Brain microvascular endothelial cell (primary cell): ENCODE results near the gene IFI16.
A peak's percentile ranks its signal among the peaks of the same experiment; 100 is the strongest.
"Not testable (repeated sequence)": the region's sequence is repeated elsewhere in the genome, so short reads cannot be mapped to it uniquely, and the experiment has no call there.

Source experiments
- DNase-seq: peaks from one replicate; pipeline ENCODE4 v3.0.0-alpha.2; 2020
- H3K27ac ChIP-seq: fragments of 250-450 bp; sonication (Bioruptor Pico); 2 replicates; pipeline ENCODE4 v1.5.1; 2020; ENCODE audit warnings: mild to moderate bottlenecking, moderate library complexity
- H3K27me3 ChIP-seq: fragments of 250-450 bp; sonication (Bioruptor Pico); replicated peaks from 2 replicates; pipeline ENCODE4 v1.5.1; 2020; ENCODE audit warnings: mild to moderate bottlenecking
- H3K36me3 ChIP-seq: fragments of 250-450 bp; sonication (Bioruptor Pico); replicated peaks from 2 replicates; pipeline ENCODE4 v1.5.1; 2020; ENCODE audit warnings: mild to moderate bottlenecking
- H3K4me3 ChIP-seq: 2 replicates; pipeline ENCODE4 v1.5.1; 2011; ENCODE audit warnings: low read depth, mild to moderate bottlenecking, control low read depth, low read length, moderate library complexity
- CTCF ChIP-seq: IDR thresholded peaks from 2 replicates; pipeline ENCODE4 v1.5.1; 2011; ENCODE audit warnings: low read depth, mild to moderate bottlenecking, moderate library complexity, low read length, control low read depth, inconsistent platforms; ENCODE audit errors: missing control alignments
- in situ Hi-C: cut with HindIII; loops from 2 replicates; pipeline ENCODE4 v1.10.0; 2017; ENCODE audit warnings: low sequenced_read_pairs, low pct_ligation_motif_present

Gene IFI16

DNA sequence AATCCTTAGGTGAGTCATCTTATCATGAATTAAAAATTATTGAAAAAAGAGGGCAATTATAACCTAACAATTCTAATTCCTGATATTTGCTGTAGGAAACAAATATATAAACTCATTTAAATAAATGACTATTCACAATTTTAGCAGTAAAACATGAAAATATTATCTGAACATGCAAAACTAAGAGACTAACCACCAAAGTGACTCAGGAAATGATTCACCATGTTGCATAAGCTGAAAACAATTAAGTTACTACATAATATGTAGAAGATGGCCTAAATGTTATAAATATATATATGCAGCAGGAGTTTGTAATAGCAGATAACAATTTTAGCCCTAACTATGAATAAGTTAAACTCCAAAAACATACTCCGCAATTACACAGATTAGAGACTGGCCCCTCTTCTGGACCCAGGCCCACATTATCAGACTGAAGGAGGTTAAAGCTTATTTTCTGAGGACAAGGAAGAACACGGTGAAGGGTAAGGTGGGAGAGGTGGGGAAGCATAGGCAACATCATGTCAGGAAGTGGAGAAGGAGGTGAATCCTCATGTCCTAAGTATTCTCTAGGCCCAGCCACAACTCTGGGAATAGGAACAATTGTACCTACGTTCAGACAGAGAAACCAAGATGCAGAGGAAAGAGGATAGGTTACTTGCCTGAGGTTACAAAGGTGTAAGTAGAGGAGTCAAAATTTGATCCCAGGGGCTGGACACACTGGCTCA lies 82.5 kb downstream of the IFI16 start:
- DNase-seq = no peak
- H3K36me3 ChIP-seq = no peaks in the 10 kb centered on the region
- H3K27ac ChIP-seq = peak overlapping the region; percentile 70
- H3K4me3 ChIP-seq = no peak overlapping the region
- in situ Hi-C loops = no loop called here
- H3K27me3 ChIP-seq = no peaks in the 10 kb centered on the region
- no peak for TF ChIP-seq CTCF

DNA sequence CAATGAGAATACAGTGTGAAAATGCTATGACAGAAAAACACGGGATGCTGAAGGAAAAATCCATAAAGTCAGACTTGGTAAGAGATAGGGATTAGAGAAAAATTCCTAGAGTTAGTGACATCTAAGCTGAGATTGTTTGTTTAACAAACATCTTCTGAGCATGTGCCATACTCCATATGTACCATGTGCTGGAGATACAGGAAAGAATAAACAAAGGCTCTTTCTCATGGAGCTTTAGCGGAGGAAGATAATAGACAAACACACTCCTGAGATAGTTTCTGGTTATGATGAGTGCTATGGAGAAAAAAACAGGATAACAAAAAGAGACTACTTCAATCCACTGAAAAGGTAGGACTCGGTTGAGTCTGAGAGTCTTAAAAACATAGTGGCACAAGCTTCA lies 88.9 kb downstream of the IFI16 start:
- in situ Hi-C loops = no loop called here
- Histone ChIP-seq H3K27ac (no peak overlapping the region), H3K27me3 (no peaks in the 10 kb centered on the region), H3K4me3 (no peak overlapping the region), H3K36me3 (no peaks in the 10 kb centered on the region)
- no peak for DNase-seq
- no peak for TF ChIP-seq CTCF

- Histone ChIP-seq H3K27me3 (no peaks in the 10 kb centered on the region), H3K36me3 (no peaks in the 10 kb centered on the region), H3K27ac (no peak overlapping the region), H3K4me3 (no peak overlapping the region)
- no peak for TF ChIP-seq CTCF
- no peak for DNase-seq
- in situ Hi-C loops = no loop called here
Measured at GRCh38 chr1:159100589-159100988, 90.9 kb downstream of the IFI16 start.

GRCh38 chr1:159103021-159103420 lies 93.3 kb downstream of the IFI16 start:
- H3K4me3 ChIP-seq, in situ Hi-C loops, H3K36me3 ChIP-seq, DNase-seq, H3K27me3 ChIP-seq, H3K27ac ChIP-seq: not testable (repeated sequence)
